IPS-18a (cell line): ENCODE results near the gene VPS18.
A peak's percentile ranks its signal among the peaks of the same experiment; 100 is the strongest.

Experiments used
- H3K27ac ChIP-seq: one replicate; pipeline ENCODE4 v1.5.1; 2013; ENCODE audit warnings: low read length
- H3K27me3 ChIP-seq: one replicate; pipeline ENCODE4 v1.6.1; 2013; ENCODE audit warnings: mild to moderate bottlenecking, low read length; ENCODE audit not compliant: control insufficient read depth, insufficient read depth
- H3K36me3 ChIP-seq: one replicate; pipeline ENCODE4 v1.6.1; 2013; ENCODE audit warnings: low read depth, low read length; ENCODE audit not compliant: control insufficient read depth
- H3K4me1 ChIP-seq: one replicate; pipeline ENCODE4 v1.6.1; 2013; ENCODE audit warnings: low read depth, low read length; ENCODE audit not compliant: control insufficient read depth
- H3K4me3 ChIP-seq: one replicate; pipeline ENCODE4 v1.5.1; 2013; ENCODE audit warnings: low read length
- H3K9ac ChIP-seq: one replicate; pipeline ENCODE4 v1.6.1; 2013; ENCODE audit warnings: mild to moderate bottlenecking, low read length, moderate library complexity
- H3K9me3 ChIP-seq: one replicate; pipeline ENCODE4 v1.6.1; 2013; ENCODE audit warnings: low read depth, low read length; ENCODE audit not compliant: control insufficient read depth

Gene VPS18

DNA sequence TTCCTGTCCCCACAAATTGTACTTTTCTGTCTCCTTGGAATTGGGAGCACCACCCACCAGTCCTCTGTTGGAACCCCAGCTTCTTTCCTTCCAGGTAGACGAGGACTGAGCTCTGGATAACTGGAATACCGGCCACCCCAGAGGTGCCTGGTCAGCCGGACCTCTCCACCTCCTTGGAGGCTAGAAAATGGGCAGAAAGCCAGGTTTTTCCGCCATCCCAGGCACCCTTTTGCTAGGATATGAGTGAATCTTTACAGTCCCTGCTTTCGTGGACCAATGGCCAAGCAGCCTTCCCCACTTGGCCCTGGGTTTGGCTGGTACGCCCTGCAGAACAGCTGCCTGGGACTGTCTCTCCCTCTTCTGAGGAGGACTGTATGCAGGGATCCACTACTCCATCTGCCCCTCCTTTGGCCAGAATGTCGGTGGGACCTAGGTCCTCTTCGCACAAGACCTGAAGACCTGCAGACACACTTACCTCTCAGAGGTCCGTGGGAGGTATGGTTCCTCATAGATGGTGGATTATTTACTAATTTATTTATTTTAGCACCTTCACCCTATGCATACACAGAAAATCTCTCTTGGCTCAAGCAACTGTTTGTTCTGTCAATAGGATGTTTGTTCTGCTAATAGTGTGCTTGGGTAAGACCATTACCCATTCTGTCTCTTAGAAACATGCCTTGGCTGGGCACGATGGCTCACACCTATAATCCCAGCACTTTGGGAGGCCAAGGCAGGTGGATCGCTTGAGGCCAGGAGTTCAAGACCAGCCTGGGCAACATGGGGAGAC is 50.5 kb downstream of the VPS18 start:
- peaks cover 22% of the 10 kb centered on the region for H3K4me1 ChIP-seq

GRCh38 chr15:40948706-40949473 is 54.6 kb downstream of the VPS18 start:
- Histone ChIP-seq H3K27me3 (no peaks in the 10 kb centered on the region), H3K9ac (no peak overlapping the region), H3K4me1 (peaks cover 19% of the 10 kb centered on the region), H3K27ac (no peak overlapping the region), H3K4me3 (no peak overlapping the region), H3K36me3 (no peaks in the 10 kb centered on the region), H3K9me3 (no peaks in the 10 kb centered on the region)

More for the DNA sequence above, 50.5 kb downstream of the VPS18 start:
- H3K36me3 ChIP-seq, result no peaks in the 10 kb centered on the region
- peaks cover 30% of the 10 kb centered on the region for H3K27me3 ChIP-seq
- no peak overlapping the region for H3K9ac ChIP-seq
- no peak overlapping the region for H3K4me3 ChIP-seq
- no peaks in the 10 kb centered on the region for H3K9me3 ChIP-seq
- no peak overlapping the region for H3K27ac ChIP-seq

DNA sequence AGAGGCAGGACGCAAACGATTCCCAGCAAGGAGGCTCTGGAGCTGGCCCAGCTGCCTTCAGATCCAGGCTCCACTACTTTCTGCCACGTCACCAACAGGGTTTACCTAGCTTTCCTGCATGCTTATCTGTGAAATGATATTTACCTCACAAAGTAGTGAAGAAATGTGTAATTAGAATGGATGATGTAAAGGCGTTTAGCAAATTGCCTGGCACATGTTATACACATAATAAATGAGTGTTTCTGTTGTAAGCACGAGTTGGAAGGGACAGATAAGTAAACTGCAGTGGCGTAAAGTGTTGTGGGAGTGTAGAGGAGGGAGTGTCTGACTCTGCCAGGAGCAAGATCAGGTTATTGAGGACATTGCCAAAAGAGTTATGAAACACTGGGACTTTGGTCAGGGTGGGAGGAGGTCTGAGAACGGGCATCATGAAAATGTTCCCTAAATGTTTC is 55.5 kb downstream of the VPS18 start:
- peaks cover 19% of the 10 kb centered on the region for H3K4me1 ChIP-seq

GRCh38 chr15:40951764-40952163 is 57.5 kb downstream of the VPS18 start:
- Histone ChIP-seq H3K4me3 (no peak overlapping the region), H3K4me1 (peaks cover 19% of the 10 kb centered on the region), H3K9ac (peak overlapping the region; percentile 93)

More for the DNA sequence above, 55.5 kb downstream of the VPS18 start:
- no peaks in the 10 kb centered on the region for H3K36me3 ChIP-seq
- no peak overlapping the region for H3K27ac ChIP-seq
- H3K9ac ChIP-seq, result no peak overlapping the region
- no peaks in the 10 kb centered on the region for H3K27me3 ChIP-seq
- no peaks in the 10 kb centered on the region for H3K9me3 ChIP-seq
- H3K4me3 ChIP-seq, result no peak overlapping the region

GRCh38 chr15:40952301-40952900 is 58.2 kb downstream of the VPS18 start:
- Histone ChIP-seq H3K9me3 (no peaks in the 10 kb centered on the region), H3K27ac (peak overlapping the region; percentile 97), H3K36me3 (peaks cover 10% of the 10 kb centered on the region), H3K27me3 (no peaks in the 10 kb centered on the region), H3K4me3 (peak overlapping the region; percentile 76), H3K4me1 (peaks cover 19% of the 10 kb centered on the region), H3K9ac (peak overlapping the region; percentile 93)

More at GRCh38 chr15:40951764-40952163, 57.5 kb downstream of the VPS18 start:
- Histone ChIP-seq H3K27me3 (no peaks in the 10 kb centered on the region), H3K27ac (peak overlapping the region; percentile 97), H3K9me3 (no peaks in the 10 kb centered on the region), H3K36me3 (peaks cover 10% of the 10 kb centered on the region)

- Histone ChIP-seq H3K27ac (peak within 1 kb of the TSS; percentile 97), H3K27me3 (no peaks in the 10 kb centered on the region), H3K4me3 (peak within 1 kb of the TSS; percentile 76), H3K4me1 (peaks cover 19% of the 10 kb centered on the region), H3K9ac (peak within 1 kb of the TSS; percentile 93), H3K9me3 (no peaks in the 10 kb centered on the region), H3K36me3 (peaks cover 10% of the 10 kb centered on the region)
These were observed 58.9 kb downstream of the VPS18 start, which contains the start of gene CHAC1 for GRCh38 chr15:40952901-40953712. TSS of gene CHAC1 (plus strand) at chr15:40953471. CDS start at chr15:40953584, 113 bp downstream.
